Measurements from ENCODE around the gene TMEM61.

TMEM61 gene

GRCh38 chr1:55006931-55007330 is 26.5 kb downstream of the TMEM61 start:
- TF ChIP-seq CTCF (conservative IDR thresholded peaks at IDR 0.05; ENCODE audit: low read depth, low read length), result no peak
- no peak for DNase-seq (ENCODE audit: low read depth)
- no peak overlapping the region for H3K4me3 ChIP-seq (ENCODE audit: low read depth, low read length)

DNA sequence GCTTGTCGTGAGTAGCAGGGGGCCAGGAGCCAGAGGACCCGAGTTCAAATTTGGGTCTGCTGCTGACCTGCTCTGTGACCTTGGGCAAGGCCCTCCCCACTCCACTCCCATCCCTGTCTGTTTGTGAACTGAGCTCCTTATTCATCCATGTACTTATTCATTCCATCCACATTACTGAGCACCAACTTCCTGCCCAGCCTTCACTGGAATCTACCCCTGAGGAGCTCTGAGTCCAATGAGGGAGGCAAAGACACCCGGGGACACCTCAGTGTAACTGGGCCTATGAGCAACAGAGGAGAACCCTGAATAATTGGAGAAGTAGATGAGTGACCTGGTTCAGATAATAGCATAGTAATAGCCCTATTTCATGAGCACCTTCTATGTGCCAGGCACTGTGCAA is 27.2 kb downstream of the TMEM61 start:
- peak; percentile 60 for DNase-seq (ENCODE audit: low read depth)
- H3K4me3 ChIP-seq (ENCODE audit: low read depth, low read length), result no peak overlapping the region
- no peak for TF ChIP-seq CTCF (conservative IDR thresholded peaks at IDR 0.05; ENCODE audit: low read depth, low read length)

DNA sequence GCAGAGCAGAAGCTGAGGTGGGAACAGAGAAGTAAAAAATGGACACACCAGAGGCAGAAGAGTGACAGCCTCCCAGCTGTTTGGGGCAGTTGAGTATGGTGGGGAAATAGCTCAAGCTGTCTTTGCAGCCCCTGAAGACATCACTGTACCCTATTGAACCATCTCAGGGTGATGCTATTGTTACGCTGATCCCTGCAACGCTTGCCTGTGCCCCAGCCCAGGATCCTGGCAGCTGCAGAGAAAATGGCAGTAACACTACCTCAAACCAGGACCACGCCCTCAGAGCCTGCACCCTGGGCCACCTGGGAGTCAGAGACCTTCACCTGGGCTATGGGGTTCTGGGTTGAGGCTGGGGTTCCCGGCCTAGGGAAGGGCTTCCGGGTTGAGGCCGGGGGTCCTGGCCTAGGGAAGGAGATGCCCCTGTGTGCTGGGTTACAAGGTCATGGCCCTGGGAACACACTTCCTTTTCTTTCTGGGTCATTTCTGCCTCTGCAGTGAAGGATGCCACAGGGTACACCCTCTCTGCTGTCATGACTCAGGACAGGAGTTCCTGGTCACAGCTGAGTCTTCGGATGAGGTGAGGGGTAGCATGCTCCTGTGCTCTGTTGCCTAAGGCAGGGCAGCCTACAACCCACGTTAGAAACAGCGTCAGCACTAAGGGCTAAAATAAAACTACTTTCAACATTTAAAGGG is 29.9 kb downstream of the TMEM61 start:
- no peak overlapping the region for H3K4me3 ChIP-seq (ENCODE audit: low read depth, low read length)
- no peak for TF ChIP-seq CTCF (conservative IDR thresholded peaks at IDR 0.05; ENCODE audit: low read depth, low read length)
- DNase-seq (ENCODE audit: low read depth), result no peak

GRCh38 chr1:55010887-55011217 is 30.4 kb downstream of the TMEM61 start:
- DNase-seq (ENCODE audit: low read depth), result no peak
- TF ChIP-seq CTCF (conservative IDR thresholded peaks at IDR 0.05; ENCODE audit: low read depth, low read length), result no peak
- H3K4me3 ChIP-seq (ENCODE audit: low read depth, low read length), result no peak overlapping the region

GRCh38 chr1:55012661-55013060 is 32.2 kb downstream of the TMEM61 start:
- no peak for DNase-seq (ENCODE audit: low read depth)
- no peak overlapping the region for H3K4me3 ChIP-seq (ENCODE audit: low read depth, low read length)
- TF ChIP-seq CTCF (conservative IDR thresholded peaks at IDR 0.05; ENCODE audit: low read depth, low read length), result no peak

DNA sequence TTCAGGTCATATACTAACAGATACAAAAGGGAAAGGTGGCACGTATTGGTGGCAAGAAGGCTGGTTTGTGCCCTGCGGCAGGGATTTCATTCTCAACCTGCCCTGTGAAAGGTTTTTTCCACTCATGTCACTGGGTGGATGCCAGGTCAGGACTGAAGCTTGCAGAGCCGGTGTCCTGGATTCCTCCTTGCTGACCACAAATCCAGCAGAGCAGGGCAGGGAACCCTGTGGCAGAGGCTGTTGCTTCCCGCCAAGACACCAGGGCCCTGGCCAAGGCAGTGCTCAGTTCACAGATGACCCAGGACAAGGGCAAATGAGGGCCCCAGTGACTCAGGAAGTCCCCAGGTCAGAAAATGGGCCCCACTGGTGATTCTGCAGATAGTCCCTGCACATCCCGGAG is 34.7 kb downstream of the TMEM61 start:
- DNase-seq (ENCODE audit: low read depth), result no peak
- H3K4me3 ChIP-seq (ENCODE audit: low read depth, low read length), result no peak overlapping the region
- no peak for TF ChIP-seq CTCF (conservative IDR thresholded peaks at IDR 0.05; ENCODE audit: low read depth, low read length)

Measured in choroid plexus epithelial cell (primary cell).